ENCODE results near the gene SEMA7A. TPM values are rescaled to one million over a fixed set of nuclear protein-coding genes. Genes with fewer than 3 reads are reported as not detected.
"Not testable (repeated sequence)": the region's sequence is repeated elsewhere in the genome, so short reads cannot be mapped to it uniquely, and the experiment has no call there.

Gene SEMA7A
- 15.7 TPM for polyA plus RNA-seq (2013, experiment 1 of 2)
- polyA plus RNA-seq (2013, experiment 2 of 2) = 13.1 TPM

DNA sequence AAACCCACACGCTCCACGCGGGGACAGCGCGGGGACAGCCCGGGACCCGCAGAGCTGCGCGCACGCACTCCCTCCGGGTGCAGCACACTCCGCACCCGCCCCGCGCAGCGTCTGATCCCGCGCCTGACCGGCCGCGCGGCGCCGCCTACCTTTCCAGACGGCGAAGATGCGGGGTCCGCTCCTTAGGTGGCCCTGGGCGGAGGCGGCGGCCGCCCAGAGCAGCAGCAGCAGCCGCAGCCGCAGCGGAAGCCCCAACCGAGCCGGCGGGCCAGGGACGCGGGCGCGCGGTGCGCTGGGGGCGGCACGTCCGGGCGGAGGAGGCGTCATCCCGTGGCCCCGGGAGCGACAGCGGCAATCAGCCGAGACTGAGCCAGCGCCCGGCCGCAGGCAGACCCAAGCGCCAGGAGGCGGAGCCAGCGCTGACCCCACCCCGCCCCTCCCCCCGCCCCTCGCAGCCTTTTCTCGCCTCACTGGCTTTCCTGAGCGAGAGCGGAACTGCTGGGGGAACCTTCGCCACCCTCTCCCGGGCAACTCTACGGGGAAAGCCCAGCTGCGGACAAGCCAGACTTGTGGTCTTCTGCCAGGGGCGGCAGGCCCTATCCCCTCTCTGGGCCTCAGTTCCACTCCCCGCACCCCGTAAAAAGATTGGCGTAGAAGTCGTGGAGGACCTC lies at the start of gene SEMA7A:
TSS of gene SEMA7A (minus strand) at position 367 of the 671 bp plus-strand sequence. CDS start at position 327, 40 bp downstream.
- Histone ChIP-seq H3K36me3 (ENCODE audit: control insufficient read depth, insufficient read depth, low read length) (no peaks in the 10 kb centered on the region), H3K9me3 (ENCODE audit: control insufficient read depth, low read length) (no peaks in the 10 kb centered on the region), H3K4me1 (ENCODE audit: control insufficient read depth, insufficient read depth, low read length, poor library complexity, severe bottlenecking) (peaks cover 13% of the 10 kb centered on the region), H3K27ac (ENCODE audit: low read depth, low read length, severe bottlenecking) (peak within 1 kb of the TSS; percentile 29), H3K4me3 (ENCODE audit: extremely low read depth, insufficient read depth, low read length, poor library complexity, severe bottlenecking) (peak within 1 kb of the TSS; percentile 73)
- WGBS, 2 experiments (ENCODE audit: insufficient coverage in 2 of 2) = 2% methylated on average over 57 to 58 of the region's 75 CpGs

DNA sequence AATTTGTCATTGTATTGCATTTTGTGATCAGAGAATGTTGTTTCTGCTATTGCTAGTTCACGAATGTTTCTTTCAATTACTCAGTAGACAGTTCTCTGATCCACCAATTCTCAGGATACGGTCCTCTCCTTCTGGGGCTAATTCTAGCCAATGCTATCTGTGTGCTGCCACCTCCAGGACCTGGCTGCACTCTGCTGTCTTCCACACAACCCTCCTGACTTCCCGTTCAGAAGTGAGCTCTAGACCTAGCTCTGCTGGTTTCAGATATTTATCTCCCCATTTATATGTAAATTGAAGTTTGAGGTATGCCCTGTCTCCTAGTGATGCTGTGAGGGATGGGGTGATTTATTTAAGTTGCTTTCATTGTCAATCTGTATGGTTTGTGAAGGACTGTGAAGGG lies 48.9 kb upstream of the SEMA7A start:
- Histone ChIP-seq H3K4me1 (ENCODE audit: control insufficient read depth, insufficient read depth, low read length, poor library complexity, severe bottlenecking) (no peaks in the 10 kb centered on the region), H3K36me3 (ENCODE audit: control insufficient read depth, insufficient read depth, low read length) (peaks cover 24% of the 10 kb centered on the region), H3K27ac (ENCODE audit: low read depth, low read length, severe bottlenecking) (no peak overlapping the region), H3K4me3 (ENCODE audit: extremely low read depth, insufficient read depth, low read length, poor library complexity, severe bottlenecking) (no peak overlapping the region), H3K9me3 (ENCODE audit: control insufficient read depth, low read length) (no peaks in the 10 kb centered on the region)
- 79 to 90% methylated on average over 2 of the region's 3 CpGs for WGBS, 2 experiments (ENCODE audit: insufficient coverage in 2 of 2)

- not testable (repeated sequence) for H3K4me3 ChIP-seq (ENCODE audit: extremely low read depth, insufficient read depth, low read length, poor library complexity, severe bottlenecking); H3K4me1 ChIP-seq (ENCODE audit: control insufficient read depth, insufficient read depth, low read length, poor library complexity, severe bottlenecking); H3K27ac ChIP-seq (ENCODE audit: low read depth, low read length, severe bottlenecking); H3K9me3 ChIP-seq (ENCODE audit: control insufficient read depth, low read length)
- H3K36me3 ChIP-seq (ENCODE audit: control insufficient read depth, insufficient read depth, low read length) = peaks cover 24% of the 10 kb centered on the region
- 93 to 98% methylated on average over 5 to 16 of the region's 27 CpGs for WGBS, 2 experiments (ENCODE audit: insufficient coverage in 2 of 2)
These were observed 46.6 kb upstream of the SEMA7A start for GRCh38 chr15:74480364-74480763.

DNA sequence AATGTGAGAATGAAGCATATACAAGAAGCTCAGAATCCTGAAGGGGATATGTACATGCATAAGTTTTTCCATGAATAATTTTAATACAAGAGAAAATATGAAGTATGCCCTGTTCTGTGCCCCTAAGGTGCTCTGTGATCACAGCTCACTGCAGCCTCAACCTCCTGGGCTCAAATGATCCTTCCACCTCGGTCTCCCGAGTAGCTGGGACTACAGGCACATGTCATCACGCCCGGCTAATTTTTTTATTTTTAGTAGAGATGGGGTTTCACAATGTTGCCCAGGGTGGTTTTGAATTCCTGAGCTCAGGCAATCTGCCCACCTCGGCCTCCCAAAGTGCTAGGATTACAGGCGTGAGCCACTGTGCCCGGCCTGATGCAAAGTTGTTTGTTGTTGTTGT lies 37.9 kb upstream of the SEMA7A start:
- H3K4me1 ChIP-seq (ENCODE audit: control insufficient read depth, insufficient read depth, low read length, poor library complexity, severe bottlenecking); H3K4me3 ChIP-seq (ENCODE audit: extremely low read depth, insufficient read depth, low read length, poor library complexity, severe bottlenecking); H3K27ac ChIP-seq (ENCODE audit: low read depth, low read length, severe bottlenecking); H3K9me3 ChIP-seq (ENCODE audit: control insufficient read depth, low read length): not testable (repeated sequence)
- peaks cover 41% of the 10 kb centered on the region for H3K36me3 ChIP-seq (ENCODE audit: control insufficient read depth, insufficient read depth, low read length)
- 87 to 92% methylated on average over 3 to 6 of the region's 7 CpGs for WGBS, 2 experiments (ENCODE audit: insufficient coverage in 2 of 2)

DNA sequence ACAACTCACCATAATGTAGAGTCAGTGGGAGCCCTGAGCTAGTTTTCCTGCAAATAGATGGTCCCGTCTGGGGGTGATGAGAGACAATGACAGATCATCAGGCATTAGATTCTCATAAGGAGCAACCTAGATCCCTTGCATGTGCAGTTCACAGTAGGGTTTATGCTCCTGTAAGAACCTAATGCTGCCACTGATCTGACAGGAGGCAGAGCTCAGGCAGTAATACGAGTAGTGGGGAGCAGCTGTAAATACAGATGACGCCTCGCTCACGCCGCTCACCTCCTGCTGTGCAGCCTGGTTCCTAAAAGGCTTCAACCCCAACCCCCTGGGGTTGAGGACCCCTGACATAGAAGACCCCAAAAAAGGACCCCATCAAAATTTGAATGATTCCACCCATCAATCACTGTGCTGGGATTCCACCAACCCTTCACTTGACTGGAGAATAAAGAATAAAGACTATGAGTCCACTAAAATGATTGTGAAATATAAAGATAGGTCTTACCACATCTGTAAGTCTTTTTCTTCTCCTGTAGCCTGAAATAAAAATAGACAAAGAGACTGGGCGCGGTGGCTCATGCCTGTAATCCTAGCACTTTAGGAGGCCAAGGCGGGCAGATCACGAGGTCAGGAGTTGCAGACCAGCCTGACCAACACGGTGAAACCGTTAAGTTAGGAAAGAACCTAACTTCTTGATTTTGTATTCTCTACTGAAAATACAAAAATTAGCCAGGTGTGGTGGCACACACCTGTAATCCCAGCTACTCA lies 37.1 kb upstream of the SEMA7A start:
- H3K36me3 ChIP-seq (ENCODE audit: control insufficient read depth, insufficient read depth, low read length) = peaks cover 41% of the 10 kb centered on the region
- H3K27ac ChIP-seq (ENCODE audit: low read depth, low read length, severe bottlenecking) = no peak overlapping the region
- no peaks in the 10 kb centered on the region for H3K9me3 ChIP-seq (ENCODE audit: control insufficient read depth, low read length)
- no peaks in the 10 kb centered on the region for H3K4me1 ChIP-seq (ENCODE audit: control insufficient read depth, insufficient read depth, low read length, poor library complexity, severe bottlenecking)
- H3K4me3 ChIP-seq (ENCODE audit: extremely low read depth, insufficient read depth, low read length, poor library complexity, severe bottlenecking) = no peak overlapping the region
- WGBS, 2 experiments (ENCODE audit: insufficient coverage in 2 of 2) = 94 to 98% methylated on average over 11 to 12 of the region's 12 CpGs

DNA sequence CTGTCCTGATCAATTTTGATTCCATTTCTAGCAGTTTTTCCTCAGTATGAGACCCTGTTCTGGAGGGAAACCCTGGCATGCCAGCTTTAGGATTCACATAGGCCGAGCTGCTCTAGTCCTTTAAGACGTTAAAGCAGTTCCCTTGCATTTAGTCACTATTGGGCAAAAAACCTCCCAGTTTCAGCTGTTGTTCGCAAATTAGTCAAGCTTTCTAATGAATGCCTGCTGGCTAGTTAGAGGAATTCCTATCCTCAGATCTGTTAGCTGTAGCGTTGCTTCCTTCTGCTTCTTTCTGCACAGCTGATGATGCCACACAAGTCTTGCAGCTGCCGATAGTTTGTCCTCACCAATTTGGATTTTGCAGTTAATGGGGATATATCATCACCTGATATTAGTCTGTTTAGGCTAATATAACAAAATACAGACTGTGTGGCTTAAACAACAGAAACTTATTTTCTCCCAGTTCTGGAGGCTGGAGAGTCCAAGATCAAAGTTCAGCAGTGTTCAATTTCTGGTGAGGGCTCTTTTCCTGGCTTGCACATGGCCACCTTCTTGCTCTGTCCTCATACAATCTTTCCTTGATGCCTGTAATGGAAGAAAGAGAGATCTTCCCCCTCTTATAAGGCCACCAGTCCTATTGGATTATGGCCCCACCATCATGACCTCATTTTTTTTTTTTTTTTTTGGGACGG lies 34.7 kb upstream of the SEMA7A start:
- Histone ChIP-seq H3K9me3 (ENCODE audit: control insufficient read depth, low read length) (peaks cover 2% of the 10 kb centered on the region), H3K36me3 (ENCODE audit: control insufficient read depth, insufficient read depth, low read length) (peaks cover 42% of the 10 kb centered on the region), H3K4me3 (ENCODE audit: extremely low read depth, insufficient read depth, low read length, poor library complexity, severe bottlenecking) (no peak overlapping the region), H3K27ac (ENCODE audit: low read depth, low read length, severe bottlenecking) (no peak overlapping the region), H3K4me1 (ENCODE audit: control insufficient read depth, insufficient read depth, low read length, poor library complexity, severe bottlenecking) (no peaks in the 10 kb centered on the region)
- WGBS, 2 experiments (ENCODE audit: insufficient coverage in 2 of 2) = 95 to 100% methylated on average over 3 to 4 of the region's 6 CpGs

- no peak overlapping the region for H3K27ac ChIP-seq (ENCODE audit: low read depth, low read length, severe bottlenecking)
- peaks cover 7% of the 10 kb centered on the region for H3K4me1 ChIP-seq (ENCODE audit: control insufficient read depth, insufficient read depth, low read length, poor library complexity, severe bottlenecking)
- no CpG with 5 or more reads among the region's 1 CpG for WGBS, 2 experiments (ENCODE audit: insufficient coverage in 2 of 2)
- peaks cover 44% of the 10 kb centered on the region for H3K36me3 ChIP-seq (ENCODE audit: control insufficient read depth, insufficient read depth, low read length)
- H3K9me3 ChIP-seq (ENCODE audit: control insufficient read depth, low read length) = peaks cover 4% of the 10 kb centered on the region
- H3K4me3 ChIP-seq (ENCODE audit: extremely low read depth, insufficient read depth, low read length, poor library complexity, severe bottlenecking) = no peak overlapping the region
These were observed 32.8 kb upstream of the SEMA7A start for GRCh38 chr15:74466570-74466969.

- peaks cover 4% of the 10 kb centered on the region for H3K9me3 ChIP-seq (ENCODE audit: control insufficient read depth, low read length)
These were observed 31.1 kb upstream of the SEMA7A start for GRCh38 chr15:74464897-74465296.

GRCh38 chr15:74464216-74464615 lies 30.5 kb upstream of the SEMA7A start:
- peaks cover 4% of the 10 kb centered on the region for H3K9me3 ChIP-seq (ENCODE audit: control insufficient read depth, low read length)
- H3K27ac ChIP-seq (ENCODE audit: low read depth, low read length, severe bottlenecking) = no peak overlapping the region
- 92 to 100% methylated on average over 2 of the region's 2 CpGs for WGBS, 2 experiments (ENCODE audit: insufficient coverage in 2 of 2)
- peaks cover 31% of the 10 kb centered on the region for H3K36me3 ChIP-seq (ENCODE audit: control insufficient read depth, insufficient read depth, low read length)
- H3K4me1 ChIP-seq (ENCODE audit: control insufficient read depth, insufficient read depth, low read length, poor library complexity, severe bottlenecking) = peaks cover 7% of the 10 kb centered on the region
- H3K4me3 ChIP-seq (ENCODE audit: extremely low read depth, insufficient read depth, low read length, poor library complexity, severe bottlenecking) = no peak overlapping the region

More at GRCh38 chr15:74464897-74465296, 31.1 kb upstream of the SEMA7A start:
- 86 to 88% methylated on average over 1 of the region's 2 CpGs for WGBS, 2 experiments (ENCODE audit: insufficient coverage in 2 of 2)
- H3K4me3 ChIP-seq (ENCODE audit: extremely low read depth, insufficient read depth, low read length, poor library complexity, severe bottlenecking) = no peak overlapping the region
- H3K4me1 ChIP-seq (ENCODE audit: control insufficient read depth, insufficient read depth, low read length, poor library complexity, severe bottlenecking) = peaks cover 7% of the 10 kb centered on the region
- no peak overlapping the region for H3K27ac ChIP-seq (ENCODE audit: low read depth, low read length, severe bottlenecking)
- H3K36me3 ChIP-seq (ENCODE audit: control insufficient read depth, insufficient read depth, low read length) = peaks cover 35% of the 10 kb centered on the region

DNA sequence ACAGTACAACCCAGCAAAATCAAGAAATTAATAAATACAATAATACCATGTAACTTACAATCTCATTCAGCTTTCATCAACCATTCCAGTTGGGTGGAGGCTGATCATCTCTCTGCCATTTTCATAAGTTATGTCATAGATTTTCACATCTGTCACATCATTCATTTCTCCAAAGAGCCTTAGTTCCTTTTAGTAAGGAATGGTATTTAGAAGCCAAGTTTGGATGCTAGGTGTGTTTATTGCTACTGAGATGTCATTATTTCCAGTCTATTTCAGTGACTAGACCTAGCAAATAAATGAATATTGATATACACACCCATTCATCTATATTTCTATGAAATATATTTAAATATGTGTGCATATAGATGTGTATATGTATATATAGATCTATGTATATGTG lies 29.9 kb upstream of the SEMA7A start:
- Histone ChIP-seq H3K4me1 (ENCODE audit: control insufficient read depth, insufficient read depth, low read length, poor library complexity, severe bottlenecking) (peaks cover 7% of the 10 kb centered on the region), H3K27ac (ENCODE audit: low read depth, low read length, severe bottlenecking) (no peak overlapping the region)

More for the DNA sequence above, 29.9 kb upstream of the SEMA7A start:
- H3K36me3 ChIP-seq (ENCODE audit: control insufficient read depth, insufficient read depth, low read length) = peaks cover 26% of the 10 kb centered on the region
- H3K9me3 ChIP-seq (ENCODE audit: control insufficient read depth, low read length) = peaks cover 4% of the 10 kb centered on the region
- no peak overlapping the region for H3K4me3 ChIP-seq (ENCODE audit: extremely low read depth, insufficient read depth, low read length, poor library complexity, severe bottlenecking)
